IMR-90 (cell line): ENCODE data around the gene SASH1. TPM values are rescaled to one million over a fixed set of nuclear protein-coding genes. Genes with fewer than 3 reads are reported as not detected.

Source experiments
- ATAC-seq: fragments of 200-7000 bp; cut with Tn5 transposase; 2 replicates; pipeline ENCODE4 v1.9.1; 2020; ENCODE audit warnings: low read depth, mild to moderate bottlenecking, moderate library complexity
- BruUV-seq: library from RNA; stranded (reverse); fragments of 400-500 nt; replicated peaks from 2 replicates; lab custom pipeline; 2021; lab: Mats Ljungman, UMichigan
- CTCF ChIA-PET: fragments of 300-600 bp; formaldehyde crosslinking; extraction: SDS; loops from one replicate; lab custom pipeline; 2021; ENCODE audit warnings: antibody characterized with exemption; lab: Yijun Ruan, JAX
- POLR2A ChIA-PET: fragments of 300-600 bp; sonication (Branson Sonifier 250); formaldehyde crosslinking; loops from one replicate; lab custom pipeline; 2022; ENCODE audit warnings: antibody characterized with exemption; ENCODE audit not compliant: unreplicated experiment; lab: Charles Lee
- DNase-seq: peaks from one replicate; pipeline ENCODE4 v3.0.0; 2013
- H2AFZ ChIP-seq: replicated peaks from 2 replicates; pipeline ENCODE3; 2013; ENCODE audit warnings: low read length, mild to moderate bottlenecking; ENCODE audit not compliant: poor library complexity
- H2AK5ac ChIP-seq: 2 replicates; pipeline ENCODE4 v1.6.1; 2013; ENCODE audit warnings: low read depth, low read length, inconsistent platforms
- H2AK9ac ChIP-seq: replicated peaks from 2 replicates; pipeline ENCODE3; 2013; ENCODE audit warnings: mild to moderate bottlenecking, low read depth, low read length, moderate library complexity; ENCODE audit not compliant: poor library complexity
- H2BK120ac ChIP-seq: 2 replicates; pipeline ENCODE4 v1.6.1; 2013; ENCODE audit warnings: low read depth, low read length, inconsistent platforms
- H2BK15ac ChIP-seq: 3 replicates; pipeline ENCODE4 v1.6.1; 2013; ENCODE audit warnings: low read depth, low read length, inconsistent platforms
- H2BK20ac ChIP-seq: 2 replicates; pipeline ENCODE4 v1.6.1; 2013; ENCODE audit warnings: low read depth, mild to moderate bottlenecking, inconsistent platforms, low read length, moderate library complexity
- H2BK5ac ChIP-seq: 2 replicates; pipeline ENCODE4 v1.6.1; 2013; ENCODE audit warnings: mild to moderate bottlenecking, low read depth, low read length, inconsistent platforms; ENCODE audit not compliant: poor library complexity, severe bottlenecking
- H3K14ac ChIP-seq: replicated peaks from 2 replicates; pipeline ENCODE4 v1.6.1; 2013; ENCODE audit warnings: low read depth, low read length, inconsistent platforms
- H3K18ac ChIP-seq: 2 replicates; pipeline ENCODE4 v1.6.1; 2013; ENCODE audit warnings: low read depth, low read length, control low read depth
- H3K23ac ChIP-seq: 2 replicates; pipeline ENCODE4 v1.6.1; 2013; ENCODE audit warnings: low read depth, low read length, inconsistent platforms
- H3K27ac ChIP-seq: 2 replicates; pipeline ENCODE4 v1.5.1; 2013; ENCODE audit warnings: mild to moderate bottlenecking, control low read depth, low read length; ENCODE audit not compliant: insufficient read depth
- H3K27me3 ChIP-seq: 2 replicates; pipeline ENCODE4 v1.6.1; 2013; ENCODE audit warnings: low read length; ENCODE audit not compliant: control insufficient read depth, insufficient read depth
- H3K36me3 ChIP-seq: 2 replicates; pipeline ENCODE4 v1.6.1; 2013; ENCODE audit warnings: low read length, mixed read lengths; ENCODE audit not compliant: control insufficient read depth, insufficient read depth
- H3K4ac ChIP-seq: 2 replicates; pipeline ENCODE4 v1.6.1; 2013; ENCODE audit warnings: low read depth, low read length, inconsistent platforms
- H3K4me1 ChIP-seq: 2 replicates; pipeline ENCODE4 v1.6.1; 2013; ENCODE audit warnings: low read length, mixed read lengths; ENCODE audit not compliant: control insufficient read depth, insufficient read depth
- H3K4me2 ChIP-seq: 2 replicates; pipeline ENCODE4 v1.6.1; 2013; ENCODE audit warnings: low read depth, mild to moderate bottlenecking, control low read depth, low read length, moderate library complexity
- H3K4me3 ChIP-seq: 2 replicates; pipeline ENCODE4 v1.5.1; 2013; ENCODE audit warnings: low read depth, mild to moderate bottlenecking, control low read depth, low read length, moderate library complexity; ENCODE audit not compliant: insufficient read depth
- H3K56ac ChIP-seq: 2 replicates; pipeline ENCODE4 v1.6.1; 2013; ENCODE audit warnings: low read length, inconsistent platforms; ENCODE audit not compliant: insufficient read depth; ENCODE audit errors: extremely low read depth
- H3K79me1 ChIP-seq, 2 experiments: 2 replicates each; pipeline ENCODE4 v1.6.1; 2013; ENCODE audit warnings: low read length in 2 of 2, inconsistent platforms in 1 of 2, low read depth in 1 of 2
- H3K9ac ChIP-seq: 2 replicates; pipeline ENCODE4 v1.6.1; 2013; ENCODE audit warnings: low read depth, low read length, control low read depth
- H3K9me1 ChIP-seq: 2 replicates; pipeline ENCODE4 v1.6.1; 2013; ENCODE audit warnings: low read length, inconsistent platforms; ENCODE audit not compliant: insufficient read depth
- H3K9me3 ChIP-seq: 2 replicates; pipeline ENCODE4 v1.6.1; 2013; ENCODE audit warnings: low read length; ENCODE audit not compliant: control insufficient read depth, insufficient read depth
- H4K20me1 ChIP-seq: 2 replicates; pipeline ENCODE4 v1.6.1; 2013; ENCODE audit warnings: low read length, inconsistent platforms; ENCODE audit not compliant: insufficient read depth
- H4K5ac ChIP-seq: 2 replicates; pipeline ENCODE4 v1.6.1; 2013; ENCODE audit warnings: mild to moderate bottlenecking, low read depth, low read length, control low read depth
- H4K8ac ChIP-seq, 2 experiments: 2 replicates each; pipeline ENCODE4 v1.6.1; 2013; ENCODE audit warnings: low read depth in 2 of 2, low read length in 2 of 2, control low read depth in 1 of 2, inconsistent platforms in 1 of 2
- H4K91ac ChIP-seq: 2 replicates; pipeline ENCODE4 v1.6.1; 2013; ENCODE audit warnings: low read depth, low read length, inconsistent platforms; ENCODE audit not compliant: insufficient read depth
- CHD1 ChIP-seq: IDR thresholded peaks from 2 replicates; pipeline ENCODE4 v1.6.1; 2012; ENCODE audit warnings: low read depth, low read length, improper control_type of control experiment
- MAFK ChIP-seq: IDR thresholded peaks from 2 replicates; pipeline ENCODE4 v1.6.1; 2012; ENCODE audit warnings: low read depth, low read length, improper control_type of control experiment
- RFX5 ChIP-seq: IDR thresholded peaks from 2 replicates; pipeline ENCODE4 v1.8.0; 2012; ENCODE audit warnings: low read depth, mild to moderate bottlenecking, low read length, moderate library complexity
- WGBS, 2 experiments: methylation state at CpG; one replicate each; pipeline versions ENCODE4 v1.1.5 to v1.1.7; 2013; ENCODE audit warnings: missing lambda C conversion rate in 2 of 2; ENCODE audit not compliant: insufficient read length in 1 of 2; ENCODE audit errors: extremely low coverage in 2 of 2; 5-methylcytosine and 5-hydroxymethylcytosine counted together
- dilution Hi-C: fragments of 300-500 bp; cut with HindIII; formaldehyde crosslinking; loops from one replicate; pipeline ENCODE4 v1.14.3; 2018; ENCODE audit warnings: low sequenced_read_pairs; ENCODE audit not compliant: unreplicated experiment
- in situ Hi-C: fragments of 300-500 bp; cut with MboI; formaldehyde crosslinking; loops from 3 replicates; pipeline ENCODE4 v1.14.3; 2019; ENCODE audit warnings: low sequenced_read_pairs, inconsistent platforms, mixed read lengths
- intact Hi-C: fragments of 100-400 bp; cut with micrococcal nuclease; formaldehyde crosslinking; loops from 2 replicates; pipeline ENCODE4 v1.10.0; 2022
- polyA plus RNA-seq, 3 experiments: library from polyadenylated mRNA; depleted of rRNA; stranded (reverse); fragments of >200 nt; gene quantifications; 2 replicates each; pipeline ENCODE4 v1.2.3, GENCODE V29; 2012; ENCODE audit warnings: low replicate concordance in 1 of 3
- total RNA-seq: library from RNA; depleted of rRNA; stranded (reverse); fragments of >200 nt; gene quantifications from 2 replicates; pipeline ENCODE4 v1.2.3, GENCODE V29; 2012
- TF ChIP-seq, protein P1 (sequence below): fragments of 150-350 bp; IDR thresholded peaks from 2 replicates; pipeline ENCODE4 v1.6.1; 2016; ENCODE audit warnings: low read depth, mild to moderate bottlenecking, low read length, moderate library complexity, borderline replicate concordance
- TF ChIP-seq, protein P2 (sequence below): conservative IDR thresholded peaks from 2 replicates; pipeline ENCODE4 v1.5.1; 2012; ENCODE audit warnings: mild to moderate bottlenecking, low read depth, low read length, improper control_type of control experiment

SASH1 gene
- total and polyA plus RNA-seq, 2 of the 4 experiments (the other 2 are of a cell fraction), result 11.6 to 16.5 TPM

DNA sequence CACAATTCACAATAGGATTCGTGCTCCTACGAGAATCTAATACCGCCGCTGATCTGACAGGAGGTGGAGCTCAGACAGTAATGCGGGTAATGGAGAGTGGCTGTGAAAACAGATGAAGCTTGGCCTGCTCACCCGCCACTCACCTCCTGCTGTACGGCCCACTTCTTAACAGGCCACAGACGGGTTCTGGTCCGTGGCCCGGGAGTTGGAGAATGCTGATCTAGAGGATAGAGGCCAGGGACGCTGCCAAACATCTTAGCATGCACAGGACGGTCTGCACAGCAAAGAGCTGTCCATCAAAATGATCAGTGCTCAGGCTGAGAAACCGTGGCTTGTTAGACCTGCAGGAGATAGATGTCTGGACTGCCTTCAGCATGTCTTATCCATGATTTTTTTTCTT lies 186.4 kb downstream of the SASH1 start:
- Histone ChIP-seq H3K4me3 (no peak overlapping the region), H3K4ac (peak overlapping the region; percentile 96), H3K27me3 (no peaks in the 10 kb centered on the region), H2BK20ac (peak overlapping the region; percentile 92), H3K9me3 (no peaks in the 10 kb centered on the region), H3K56ac (peak overlapping the region; percentile 39; the same call in 1 of the 2 replicates), H3K27ac (peak overlapping the region; percentile 97), H2AK5ac (peak overlapping the region; percentile 97), H2BK120ac (peak overlapping the region; percentile 94), H4K20me1 (no peaks in the 10 kb centered on the region), H2BK15ac (peak overlapping the region; percentile 72; the same call in 2 of the 3 replicates), H3K18ac (peak overlapping the region; percentile 66), H4K5ac (peak overlapping the region; percentile 88), H3K14ac (peak overlapping the region; percentile 94), H3K9me1 (peaks cover 30% of the 10 kb centered on the region), H2BK5ac (peak overlapping the region; percentile 96), H3K36me3 (peaks cover 38% of the 10 kb centered on the region), H3K9ac (peak overlapping the region; percentile 51), H2AFZ (peak overlapping the region; percentile 8), H4K91ac (peak overlapping the region; percentile 92), H3K79me1 (peaks cover 34 to 57% of the 10 kb centered on the region in 2 experiments), H2AK9ac (peak overlapping the region; percentile 57), H3K4me2 (no peak overlapping the region; the same call in 1 of the 2 replicates), H4K8ac (peak overlapping the region; percentile 52 to 84), H3K23ac (peak overlapping the region; percentile 34; the same call in 1 of the 2 replicates), H3K4me1 (peaks cover 31% of the 10 kb centered on the region)
- 79% methylated on average over 7 of the region's 13 CpGs; no CpG with 5 or more reads in 1 of the 2 experiments for WGBS, 2 experiments
- BruUV-seq, result no TSS peak
- no peak for DNase-seq
- POLR2A ChIA-PET, result no interaction called here
- TF ChIP-seq CHD1 (no peak), RFX5 (no peak), MAFK (no peak)
- TF ChIP-seq, protein P1, sequence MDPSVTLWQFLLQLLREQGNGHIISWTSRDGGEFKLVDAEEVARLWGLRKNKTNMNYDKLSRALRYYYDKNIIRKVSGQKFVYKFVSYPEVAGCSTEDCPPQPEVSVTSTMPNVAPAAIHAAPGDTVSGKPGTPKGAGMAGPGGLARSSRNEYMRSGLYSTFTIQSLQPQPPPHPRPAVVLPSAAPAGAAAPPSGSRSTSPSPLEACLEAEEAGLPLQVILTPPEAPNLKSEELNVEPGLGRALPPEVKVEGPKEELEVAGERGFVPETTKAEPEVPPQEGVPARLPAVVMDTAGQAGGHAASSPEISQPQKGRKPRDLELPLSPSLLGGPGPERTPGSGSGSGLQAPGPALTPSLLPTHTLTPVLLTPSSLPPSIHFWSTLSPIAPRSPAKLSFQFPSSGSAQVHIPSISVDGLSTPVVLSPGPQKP, result no peak
- TF ChIP-seq, protein P2, sequence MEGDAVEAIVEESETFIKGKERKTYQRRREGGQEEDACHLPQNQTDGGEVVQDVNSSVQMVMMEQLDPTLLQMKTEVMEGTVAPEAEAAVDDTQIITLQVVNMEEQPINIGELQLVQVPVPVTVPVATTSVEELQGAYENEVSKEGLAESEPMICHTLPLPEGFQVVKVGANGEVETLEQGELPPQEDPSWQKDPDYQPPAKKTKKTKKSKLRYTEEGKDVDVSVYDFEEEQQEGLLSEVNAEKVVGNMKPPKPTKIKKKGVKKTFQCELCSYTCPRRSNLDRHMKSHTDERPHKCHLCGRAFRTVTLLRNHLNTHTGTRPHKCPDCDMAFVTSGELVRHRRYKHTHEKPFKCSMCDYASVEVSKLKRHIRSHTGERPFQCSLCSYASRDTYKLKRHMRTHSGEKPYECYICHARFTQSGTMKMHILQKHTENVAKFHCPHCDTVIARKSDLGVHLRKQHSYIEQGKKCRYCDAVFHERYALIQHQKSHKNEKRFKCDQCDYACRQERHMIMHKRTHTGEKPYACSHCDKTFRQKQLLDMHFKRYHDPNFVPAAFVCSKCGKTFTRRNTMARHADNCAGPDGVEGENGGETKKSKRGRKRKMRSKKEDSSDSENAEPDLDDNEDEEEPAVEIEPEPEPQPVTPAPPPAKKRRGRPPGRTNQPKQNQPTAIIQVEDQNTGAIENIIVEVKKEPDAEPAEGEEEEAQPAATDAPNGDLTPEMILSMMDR, result no peak
- intact Hi-C loops (no loop called here), in situ Hi-C loops (no loop called here), dilution Hi-C loops (no loop called here)
- ATAC-seq, result no peak
- CTCF ChIA-PET, result interaction anchor here (1.5 kb wide), 1 partner anchor 349 kb away, joined by 3 read pairs; no protein-coding TSS in a partner anchor
